ENCODE results near the gene SOX5.
"Not testable (repeated sequence)": the region's sequence is repeated elsewhere in the genome, so short reads cannot be mapped to it uniquely, and the experiment has no call there.

SOX5 gene

GRCh38 chr12:23751641-23752040 is 197.8 kb downstream of the SOX5 start:
- DNase-seq: no peak

DNA sequence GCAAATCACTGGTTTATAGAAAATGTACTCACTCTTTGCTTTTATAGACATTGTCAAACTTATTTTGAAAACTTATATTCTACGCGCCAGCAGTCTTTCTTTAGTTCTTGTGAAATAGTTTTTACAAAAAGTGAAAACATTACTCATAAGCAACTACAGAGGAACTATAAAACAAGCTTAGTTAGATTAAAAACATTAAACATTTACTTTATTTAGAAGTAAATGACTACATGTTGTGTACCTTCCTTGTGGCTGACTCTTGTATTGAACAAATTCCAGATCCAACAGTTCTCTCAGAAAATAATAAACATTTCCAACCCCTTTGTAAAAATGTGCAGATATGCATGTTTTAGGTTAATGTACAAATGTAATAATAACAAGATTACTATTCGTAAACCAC is 198.5 kb downstream of the SOX5 start:
- no peak for DNase-seq

GRCh38 chr12:23744696-23745095 is 204.8 kb downstream of the SOX5 start:
- DNase-seq: no peak

DNA sequence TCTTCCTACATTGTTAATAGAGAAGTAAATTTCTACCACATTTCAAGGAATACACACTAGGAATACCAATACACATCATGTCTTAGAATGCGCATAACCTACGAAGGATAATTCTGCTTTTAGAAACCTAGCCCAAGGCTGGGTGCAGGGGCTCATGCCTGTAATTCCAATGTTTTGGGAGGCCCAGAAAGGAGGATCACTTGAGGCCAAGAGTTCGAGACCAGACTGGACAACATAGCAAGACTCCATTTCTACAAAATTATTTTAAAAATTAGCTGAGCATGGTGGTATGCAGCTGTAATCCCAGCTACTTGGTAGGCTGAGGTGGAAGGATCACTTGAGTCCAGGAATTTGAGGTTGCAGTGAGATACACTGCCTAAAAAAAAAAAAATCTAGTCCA is 206.9 kb downstream of the SOX5 start:
- no peak for DNase-seq

DNA sequence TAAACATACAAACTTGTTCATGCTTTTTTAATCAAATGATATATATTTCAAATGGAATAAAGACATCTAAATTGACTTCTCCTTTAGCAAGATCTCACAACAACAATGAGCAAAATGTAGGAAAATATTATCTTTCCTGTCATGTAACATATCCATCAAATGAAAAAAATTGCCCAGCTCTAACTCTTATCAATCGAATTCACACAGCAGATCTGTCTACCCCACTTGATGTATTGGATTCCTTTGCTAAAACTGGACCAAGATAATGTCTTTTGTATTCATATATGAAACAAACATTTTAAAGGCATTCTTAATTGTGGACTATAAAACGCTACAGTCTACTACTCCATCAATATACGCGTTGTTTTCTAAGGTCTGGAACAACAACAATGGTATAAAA is 218.0 kb downstream of the SOX5 start:
- no peak for DNase-seq

- no peak for DNase-seq
Observed at GRCh38 chr12:23731035-23731434, 218.4 kb downstream of the SOX5 start.

- DNase-seq: no peak
Observed at GRCh38 chr12:23729359-23729758, 220.1 kb downstream of the SOX5 start.

DNA sequence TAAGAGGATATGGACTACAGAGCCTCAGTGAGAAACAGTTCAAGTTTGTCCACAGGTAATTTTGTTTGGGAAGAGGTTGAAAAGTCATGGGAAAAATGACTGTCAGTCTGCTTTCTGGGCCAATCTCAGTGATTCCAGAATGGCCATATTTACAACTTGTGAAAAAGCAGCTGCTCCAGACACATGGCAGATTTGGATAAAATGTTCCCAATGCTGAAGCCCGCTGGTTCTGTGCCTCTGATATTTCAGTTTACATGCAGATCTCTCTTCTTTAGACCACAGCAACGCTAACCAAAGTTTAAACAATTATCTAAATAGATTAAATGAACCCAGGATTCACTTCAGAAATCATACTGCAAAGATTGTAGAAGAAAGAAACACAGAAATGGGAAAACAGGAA is 222.8 kb downstream of the SOX5 start:
- DNase-seq: no peak

- no peak for DNase-seq
Observed at GRCh38 chr12:23722655-23723054, 226.8 kb downstream of the SOX5 start.

DNA sequence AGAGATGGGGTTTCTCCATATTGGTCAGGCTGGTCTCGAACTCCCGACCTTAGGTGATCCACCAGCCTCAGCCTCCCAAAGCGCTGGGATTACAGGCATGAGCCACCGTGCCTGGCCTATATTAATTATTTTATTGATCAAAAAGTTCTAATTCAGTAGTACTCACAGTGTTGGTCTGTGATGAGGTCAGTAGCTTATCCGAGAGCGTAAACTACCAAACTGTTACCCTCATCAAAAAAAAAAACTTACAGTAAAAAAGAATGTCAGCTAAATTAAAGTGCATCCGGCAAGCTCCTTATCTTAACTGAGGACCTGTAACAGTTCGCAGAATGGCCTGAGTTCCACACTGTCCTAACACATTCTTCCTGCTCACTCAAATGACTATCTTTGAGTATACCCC is 228.2 kb downstream of the SOX5 start:
- DNase-seq: no peak

GRCh38 chr12:23719493-23719892 is 230.0 kb downstream of the SOX5 start:
- no peak for DNase-seq

DNA sequence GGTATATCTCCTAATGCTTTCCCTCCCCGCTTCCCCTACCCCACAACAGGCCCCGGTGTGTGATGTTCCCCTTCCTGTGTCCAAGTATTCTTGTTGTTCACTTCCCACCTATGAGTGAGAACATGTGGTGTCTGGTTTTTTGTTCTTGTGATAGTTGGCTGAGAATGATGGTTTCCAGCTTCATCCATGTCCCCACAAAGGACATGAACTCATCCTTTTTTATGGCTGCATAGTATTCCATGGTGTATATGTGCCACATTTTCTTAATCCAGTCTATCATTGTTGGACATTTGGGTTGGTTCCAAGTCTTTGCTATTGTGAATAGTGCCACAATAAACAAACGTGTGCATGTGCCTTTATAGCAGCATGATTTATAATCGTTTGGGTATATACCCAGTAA is 239.1 kb downstream of the SOX5 start:
- DNase-seq: not testable (repeated sequence)

DNA sequence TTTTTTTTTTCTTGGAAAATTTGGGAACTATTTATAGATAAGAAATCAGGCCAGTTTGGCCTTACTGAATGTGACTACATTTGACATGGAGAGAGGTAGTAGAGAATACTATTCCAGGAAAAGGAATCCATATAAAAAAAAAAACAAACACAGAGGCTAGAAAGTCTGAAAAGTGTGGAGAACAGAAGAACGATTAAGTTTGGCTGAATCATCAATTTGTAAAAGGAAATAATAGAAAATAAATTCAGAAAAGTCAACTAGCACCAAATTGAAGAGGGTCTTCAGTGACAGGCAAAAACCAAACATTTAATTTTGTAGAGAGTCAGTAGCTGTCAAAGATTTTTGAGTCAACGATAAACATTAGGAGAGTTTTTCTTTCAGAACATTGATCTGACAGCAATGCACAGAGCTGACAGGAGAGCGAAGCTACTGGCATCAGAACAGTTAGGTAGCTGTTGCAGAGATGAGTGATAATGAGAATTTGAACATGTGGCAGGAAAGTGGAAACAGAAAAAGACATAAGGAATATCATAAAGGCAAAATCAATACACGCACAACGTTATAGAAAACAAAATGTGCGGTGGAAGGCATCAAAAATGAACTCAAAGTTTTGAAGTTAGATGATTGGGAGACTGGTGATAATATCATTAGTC is 241.2 kb downstream of the SOX5 start:
- DNase-seq: no peak

DNA sequence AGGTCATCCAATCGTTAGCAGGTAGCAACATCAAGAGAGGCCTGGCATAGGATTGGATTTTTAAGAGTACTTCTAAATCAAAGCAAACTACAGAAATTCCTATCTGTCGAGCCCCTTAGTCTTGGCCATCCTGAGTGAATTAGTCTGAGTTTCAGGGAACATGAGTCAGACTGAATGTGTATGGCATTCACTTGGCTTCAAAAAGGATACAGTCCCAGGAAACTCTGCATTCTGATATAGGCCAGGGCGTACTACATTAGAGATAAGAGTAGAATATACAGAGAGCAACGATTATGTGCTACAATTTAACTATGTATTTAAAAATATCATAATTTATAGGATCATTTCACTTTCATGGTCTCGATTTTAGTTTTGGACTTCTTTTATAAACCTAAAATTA is 242.2 kb downstream of the SOX5 start:
- DNase-seq: no peak

GRCh38 chr12:23704992-23705943 is 244.2 kb downstream of the SOX5 start:
- no peak for DNase-seq

- no peak for DNase-seq
Observed at GRCh38 chr12:23703051-23703450, 246.4 kb downstream of the SOX5 start.

DNA sequence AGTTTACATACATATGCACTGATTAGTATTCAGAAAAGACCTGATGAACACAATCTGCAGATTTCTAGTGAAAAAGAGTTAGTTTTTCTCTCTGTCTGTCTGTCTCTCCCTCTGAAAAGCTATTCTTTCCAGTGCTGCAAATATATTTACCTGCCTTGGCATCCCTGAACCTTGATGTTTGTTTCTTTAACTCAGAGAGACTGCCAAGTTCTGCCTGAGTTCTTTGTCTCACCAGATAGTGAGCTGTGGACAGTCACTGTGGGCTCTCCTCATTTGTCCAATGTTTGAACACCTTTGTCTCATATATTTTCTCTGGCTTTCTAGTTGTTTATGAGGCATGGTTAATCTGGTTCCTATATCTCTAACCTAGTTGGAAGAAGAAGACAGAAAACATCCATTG is 250.4 kb downstream of the SOX5 start:
- no peak for DNase-seq

GRCh38 chr12:23694920-23695319 is 254.6 kb downstream of the SOX5 start:
- no peak for DNase-seq

DNA sequence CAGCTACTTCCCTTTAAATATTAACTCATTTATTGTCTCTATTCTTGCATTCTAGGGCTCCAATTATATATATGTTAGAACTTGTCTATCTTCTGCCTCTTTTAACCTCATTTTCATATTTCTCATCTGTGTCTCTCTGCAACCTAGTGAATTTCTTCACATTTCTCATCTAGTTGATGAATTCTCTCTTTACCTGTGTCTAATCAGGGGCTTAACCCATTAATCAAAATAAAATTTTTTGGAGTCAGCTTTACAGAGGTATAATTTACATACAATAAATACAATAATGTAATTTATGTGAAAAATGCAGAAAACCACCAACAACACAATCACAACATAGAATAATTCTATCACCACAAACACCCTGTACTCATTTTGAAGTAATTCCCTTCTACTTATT is 255.2 kb downstream of the SOX5 start:
- no peak for DNase-seq

DNA sequence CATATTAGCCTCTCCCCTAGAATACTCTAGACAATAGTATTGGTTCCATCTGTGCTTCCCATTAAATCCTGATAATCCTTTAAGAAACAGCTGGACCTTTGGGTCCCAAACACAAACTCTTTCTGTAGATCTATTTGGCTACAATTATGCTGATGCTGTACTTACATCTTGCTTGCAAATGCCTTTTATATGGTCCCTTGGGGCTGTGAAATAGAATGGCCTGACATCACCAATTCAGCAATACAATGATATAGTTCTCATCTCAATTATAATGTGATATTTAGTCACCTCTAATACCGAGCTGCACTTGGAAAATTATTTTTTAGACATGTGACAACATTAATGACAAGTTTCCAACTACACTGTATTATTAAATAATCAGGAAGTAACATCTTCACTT is 261.5 kb downstream of the SOX5 start:
- no peak for DNase-seq

DNA sequence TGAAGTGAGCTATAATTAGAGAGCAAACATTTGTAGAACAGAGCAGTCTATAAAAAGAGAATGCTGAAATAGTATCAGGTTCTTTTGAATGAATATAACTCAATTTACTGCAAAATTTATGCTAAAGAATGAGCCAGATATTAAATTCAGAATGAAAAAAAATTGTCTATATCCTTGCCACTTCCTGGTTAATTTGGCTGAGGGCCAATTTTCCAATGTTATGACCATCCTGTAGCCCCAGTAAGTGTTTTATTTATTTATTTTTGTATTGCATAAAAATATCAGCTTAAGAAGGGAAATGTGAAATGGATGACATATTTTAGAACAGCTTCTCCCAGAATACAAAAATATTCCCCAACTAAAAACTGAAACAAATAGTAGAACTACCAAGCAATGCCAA is 263.4 kb downstream of the SOX5 start:
- no peak for DNase-seq

DNA sequence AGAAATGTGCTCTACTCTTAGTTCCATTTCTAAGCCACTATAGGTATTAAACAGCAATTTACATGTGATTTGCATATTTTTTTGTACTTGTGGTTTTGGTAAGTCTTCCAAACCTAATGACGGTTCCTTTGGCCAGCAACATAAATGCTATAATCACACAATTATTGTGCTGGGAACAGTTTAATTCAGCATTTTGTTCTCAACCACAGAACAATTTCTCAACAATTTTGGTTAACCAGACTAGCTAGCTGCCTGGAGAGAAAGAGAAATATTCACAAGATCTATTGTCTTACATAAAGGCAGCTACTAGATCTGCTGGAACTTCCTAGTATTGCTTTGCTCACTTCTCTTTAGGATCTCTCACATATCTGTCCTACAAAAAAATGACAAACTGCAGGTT is 265.3 kb downstream of the SOX5 start:
- no peak for DNase-seq

DNA sequence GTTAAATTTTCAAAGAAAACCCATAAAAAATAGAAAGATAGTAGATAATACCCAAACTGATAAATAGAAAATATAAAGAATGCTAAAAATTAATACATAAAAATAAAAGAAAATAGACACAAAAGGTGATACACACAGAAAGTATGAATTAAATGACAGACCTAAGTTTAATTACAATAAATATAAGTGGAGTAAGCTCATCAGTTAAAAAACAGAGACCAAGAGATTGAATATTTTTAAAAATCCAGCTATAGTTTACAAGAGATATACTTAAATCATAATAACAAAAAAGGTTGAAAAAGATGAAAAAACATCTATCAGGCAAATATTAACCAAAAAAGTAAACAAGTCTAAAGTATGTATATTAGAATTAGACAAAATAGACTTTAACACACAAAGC is 268.2 kb downstream of the SOX5 start:
- DNase-seq: no peak

DNA sequence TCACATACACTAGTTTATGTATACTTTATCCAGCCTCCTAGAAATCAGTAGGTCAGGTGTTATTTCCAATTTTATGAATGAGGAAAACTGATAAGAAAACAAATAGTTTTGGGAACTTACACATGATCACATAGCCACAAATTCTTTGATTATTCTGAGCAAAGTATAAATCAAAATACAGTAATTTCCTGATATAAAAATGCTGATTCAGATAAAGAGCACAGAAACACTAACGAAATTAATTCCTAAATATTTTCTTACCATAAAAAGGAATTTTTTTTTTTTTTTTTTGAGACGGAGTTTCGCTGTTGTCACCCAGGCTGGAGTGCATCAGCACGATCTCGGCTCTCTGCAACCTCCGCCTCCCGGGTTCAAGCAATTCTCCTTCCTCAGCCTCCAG is 275.4 kb downstream of the SOX5 start:
- no peak for DNase-seq

DNA sequence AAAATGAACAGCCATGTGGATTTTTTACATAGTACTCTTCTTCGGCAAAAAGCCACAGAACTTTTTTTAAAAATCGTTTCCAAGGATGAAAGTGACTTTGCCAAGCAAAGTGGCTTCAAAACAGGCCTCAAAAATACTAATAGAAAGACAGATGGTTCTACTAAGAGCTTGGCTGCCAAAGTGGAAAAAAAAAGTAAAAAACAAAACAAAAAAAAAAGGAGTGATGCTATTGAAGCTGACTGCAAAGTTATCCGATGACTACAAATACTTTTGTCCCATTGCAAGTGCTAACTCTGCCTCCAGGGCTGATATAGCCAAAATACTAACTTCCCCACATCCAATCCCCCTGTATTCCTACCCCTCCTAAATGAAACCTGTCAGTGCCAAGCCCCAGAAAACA is 277.6 kb downstream of the SOX5 start:
- no peak for DNase-seq
